BLaER1 treated with 17β-estradiol and CSF1 and Interleukin-3, amounts not matched to agents 10 nM and 100 nM (cell line): ENCODE measurements around the gene PCDHGB4.
"Not testable (repeated sequence)": the region's sequence is repeated elsewhere in the genome, so short reads cannot be mapped to it uniquely, and the experiment has no call there.

Source experiments
- H3K27ac ChIP-seq, 11 experiments: shearing (Covaris generic); formaldehyde crosslinking; 2 replicates each; pipeline ENCODE4 v1.8.1; 2022
- H3K27me3 ChIP-seq, 11 experiments: shearing (Covaris generic); formaldehyde crosslinking; 2 replicates each; pipeline ENCODE4 v1.8.1; 2022
- H3K36me3 ChIP-seq, 11 experiments: shearing (Covaris generic); formaldehyde crosslinking; 2 replicates each; pipeline ENCODE4 v1.8.1; 2022
- H3K4me1 ChIP-seq, 10 experiments: shearing (Covaris generic); formaldehyde crosslinking; 2 replicates each; pipeline ENCODE4 v1.8.1; 2022
- H3K4me2 ChIP-seq, 11 experiments: shearing (Covaris generic); formaldehyde crosslinking; 2 replicates each; pipeline ENCODE4 v1.8.1; 2022
- H3K4me3 ChIP-seq, 10 experiments: shearing (Covaris generic); formaldehyde crosslinking; 2 replicates each; pipeline ENCODE4 v1.8.1; 2022
- H3K9ac ChIP-seq, 11 experiments: shearing (Covaris generic); formaldehyde crosslinking; 2 replicates each; pipeline ENCODE4 v1.8.1; 2022
- H3K9me3 ChIP-seq, 11 experiments: shearing (Covaris generic); formaldehyde crosslinking; replicated peaks in 1 of 11; 2 replicates each; pipeline ENCODE4 v1.8.1; 2022
- H4K20me1 ChIP-seq, 11 experiments: shearing (Covaris generic); formaldehyde crosslinking; 2 replicates each; pipeline ENCODE4 v1.8.1; 2022
- Cebpa-rat ChIP-seq, 11 experiments: shearing (Covaris generic); IDR thresholded peaks; 2 replicates each; pipeline ENCODE4 v1.8.1; 2022

Gene PCDHGB4

DNA sequence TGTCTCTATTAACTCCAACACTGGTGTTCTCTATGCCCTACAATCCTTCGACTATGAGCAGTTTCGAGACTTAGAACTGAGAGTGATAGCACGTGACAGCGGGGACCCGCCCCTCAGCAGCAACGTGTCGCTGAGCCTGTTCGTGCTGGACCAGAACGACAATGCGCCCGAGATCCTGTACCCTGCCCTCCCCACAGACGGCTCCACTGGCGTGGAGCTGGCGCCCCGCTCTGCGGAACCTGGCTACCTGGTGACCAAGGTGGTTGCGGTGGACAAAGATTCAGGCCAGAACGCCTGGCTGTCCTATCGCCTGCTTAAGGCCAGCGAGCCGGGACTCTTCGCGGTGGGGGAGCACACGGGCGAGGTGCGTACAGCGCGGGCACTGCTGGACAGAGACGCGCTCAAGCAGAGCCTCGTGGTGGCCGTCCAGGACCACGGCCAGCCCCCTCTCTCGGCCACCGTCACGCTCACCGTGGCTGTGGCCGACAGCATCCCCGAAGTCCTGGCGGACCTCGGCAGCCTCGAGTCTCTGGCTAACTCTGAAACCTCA is 35.3 kb downstream of the PCDHGB4 start:
- peaks cover 8 to 39% (median 29%) of the 10 kb centered on the region in 11 experiments; a peak in 20 of 22 replicates for H3K27me3 ChIP-seq
- H3K4me1 ChIP-seq, result no peaks in the 10 kb centered on the region
- no peaks in the 10 kb centered on the region for H4K20me1 ChIP-seq
- TF ChIP-seq Cebpa-rat (IDR thresholded peaks at IDR 0.05), result no peak
- H3K4me3 ChIP-seq, result no peak overlapping the region
- peaks cover 64 to 89% (median 71%) of the 10 kb centered on the region in 11 experiments for H3K9me3 ChIP-seq
- no peak overlapping the region for H3K9ac ChIP-seq
- H3K4me2 ChIP-seq, result no peak overlapping the region
- H3K36me3 ChIP-seq, result peaks cover 9 to 68% (median 44%) of the 10 kb centered on the region in 11 experiments; a peak in 17 of 22 replicates
- H3K27ac ChIP-seq, result no peak overlapping the region

DNA sequence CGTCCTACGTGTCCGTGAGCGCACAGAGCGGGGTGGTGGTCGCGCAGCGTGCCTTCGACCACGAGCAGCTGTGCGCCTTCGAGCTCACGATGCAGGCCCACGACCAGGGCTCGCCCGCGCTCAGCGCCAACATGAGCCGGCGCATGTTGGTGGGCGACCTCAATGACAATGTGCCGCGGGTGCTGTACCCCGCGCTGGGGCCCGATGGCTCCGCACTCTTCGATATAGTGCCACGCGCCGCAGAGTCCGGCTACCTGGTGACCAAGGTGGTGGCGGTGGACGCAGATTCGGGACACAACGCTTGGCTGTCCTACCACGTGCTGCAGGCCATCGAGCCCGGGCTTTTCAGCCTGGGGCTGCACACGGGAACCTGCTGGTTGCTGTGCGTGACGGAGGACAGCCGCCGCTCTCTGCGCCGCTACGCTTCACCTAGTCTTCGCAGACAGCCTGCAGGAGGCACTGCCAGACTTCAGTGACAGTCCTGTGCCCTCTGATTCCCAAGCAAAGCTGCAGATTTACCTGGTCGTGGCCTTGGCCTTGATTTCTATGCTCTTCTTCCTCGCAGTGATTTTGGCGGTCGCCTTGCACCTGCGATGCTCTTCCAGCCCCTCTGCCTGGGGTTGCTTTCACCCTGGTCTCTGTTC is 40.4 kb downstream of the PCDHGB4 start:
- H3K27ac ChIP-seq, result no peak overlapping the region
- no peak overlapping the region for H3K4me3 ChIP-seq
- peaks cover 42 to 64% (median 50%) of the 10 kb centered on the region in 11 experiments for H3K9me3 ChIP-seq
- no peak overlapping the region for H3K4me2 ChIP-seq
- H3K27me3 ChIP-seq, result peaks cover 0 to 3% (median 0%) of the 10 kb centered on the region in 11 experiments; a peak in 1 of 22 replicates
- H3K4me1 ChIP-seq, result peaks cover 0 to 5% (median 2%) of the 10 kb centered on the region in 10 experiments; a peak in 3 of 20 replicates
- H3K9ac ChIP-seq, result no peak overlapping the region
- H3K36me3 ChIP-seq, result peaks cover 9 to 44% (median 28%) of the 10 kb centered on the region in 11 experiments; a peak in 18 of 22 replicates
- TF ChIP-seq Cebpa-rat (IDR thresholded peaks at IDR 0.05), result no peak
- no peaks in the 10 kb centered on the region for H4K20me1 ChIP-seq

DNA sequence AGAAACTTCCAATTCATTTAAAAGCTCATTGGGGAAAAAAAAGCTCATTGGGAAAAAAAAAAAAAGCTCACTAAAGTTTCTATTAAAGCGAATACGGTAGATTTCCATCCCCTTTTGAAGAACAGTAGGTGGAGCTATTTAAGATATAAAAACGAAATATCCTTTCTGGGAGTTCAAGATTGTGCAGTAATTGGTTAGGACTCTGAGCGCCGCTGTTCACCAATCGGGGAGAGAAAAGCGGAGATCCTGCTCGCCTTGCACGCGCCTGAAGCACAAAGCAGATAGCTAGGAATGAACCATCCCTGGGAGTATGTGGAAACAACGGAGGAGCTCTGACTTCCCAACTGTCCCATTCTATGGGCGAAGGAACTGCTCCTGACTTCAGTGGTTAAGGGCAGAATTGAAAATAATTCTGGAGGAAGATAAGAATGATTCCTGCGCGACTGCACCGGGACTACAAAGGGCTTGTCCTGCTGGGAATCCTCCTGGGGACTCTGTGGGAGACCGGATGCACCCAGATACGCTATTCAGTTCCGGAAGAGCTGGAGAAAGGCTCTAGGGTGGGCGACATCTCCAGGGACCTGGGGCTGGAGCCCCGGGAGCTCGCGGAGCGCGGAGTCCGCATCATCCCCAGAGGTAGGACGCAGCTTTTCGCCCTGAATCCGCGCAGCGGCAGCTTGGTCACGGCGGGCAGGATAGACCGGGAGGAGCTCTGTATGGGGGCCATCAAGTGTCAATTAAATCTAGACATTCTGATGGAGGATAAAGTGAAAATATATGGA is 43.0 kb downstream of the PCDHGB4 start, which contains the start of gene PCDHGA12:
Gene PCDHGA12, plus strand, starts transcription at position 176 of the 782 bp plus-strand sequence. Its CDS starts 253 bp downstream, at position 429.
- TF ChIP-seq Cebpa-rat (IDR thresholded peaks at IDR 0.05), result no peak
- peak within 1 kb of the TSS; percentile 59 to 77 (median 68) for H3K4me3 ChIP-seq
- peak within 1 kb of the TSS in 10 of 11 experiments; percentile 37 to 85 (median 76); a peak in 20 of 22 replicates for H3K27ac ChIP-seq
- H3K4me2 ChIP-seq, result peak within 1 kb of the TSS; percentile 69 to 89 (median 82)
- no peaks in the 10 kb centered on the region for H4K20me1 ChIP-seq
- peak within 1 kb of the TSS; percentile 62 to 84 (median 77) for H3K9ac ChIP-seq
- peaks cover 59 to 78% (median 65%) of the 10 kb centered on the region in 11 experiments for H3K9me3 ChIP-seq
- peaks cover 13 to 48% (median 29%) of the 10 kb centered on the region in 11 experiments; a peak in 18 of 22 replicates for H3K36me3 ChIP-seq
- H3K4me1 ChIP-seq, result peaks cover 0 to 11% (median 2%) of the 10 kb centered on the region in 10 experiments; a peak in 3 of 20 replicates
- H3K27me3 ChIP-seq, result no peaks in the 10 kb centered on the region

DNA sequence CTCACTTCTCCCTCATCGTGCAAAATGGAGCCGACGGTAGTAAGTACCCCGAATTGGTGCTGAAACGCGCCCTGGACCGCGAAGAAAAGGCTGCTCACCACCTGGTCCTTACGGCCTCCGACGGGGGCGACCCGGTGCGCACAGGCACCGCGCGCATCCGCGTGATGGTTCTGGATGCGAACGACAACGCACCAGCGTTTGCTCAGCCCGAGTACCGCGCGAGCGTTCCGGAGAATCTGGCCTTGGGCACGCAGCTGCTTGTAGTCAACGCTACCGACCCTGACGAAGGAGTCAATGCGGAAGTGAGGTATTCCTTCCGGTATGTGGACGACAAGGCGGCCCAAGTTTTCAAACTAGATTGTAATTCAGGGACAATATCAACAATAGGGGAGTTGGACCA is 43.8 kb downstream of the PCDHGB4 start:
- Histone ChIP-seq H3K9me3 (peaks cover 63 to 78% (median 68%) of the 10 kb centered on the region in 11 experiments), H3K4me1 (peaks cover 0 to 11% (median 2%) of the 10 kb centered on the region in 10 experiments; a peak in 3 of 20 replicates), H3K27ac (peak overlapping the region in 10 of 11 experiments; percentile 37 to 85 (median 76); a peak in 20 of 22 replicates), H3K9ac (peak overlapping the region; percentile 62 to 84 (median 77)), H3K36me3 (peaks cover 13 to 45% (median 23%) of the 10 kb centered on the region in 11 experiments; a peak in 18 of 22 replicates), H3K4me3 (peak overlapping the region; percentile 59 to 77 (median 68)), H3K27me3 (no peaks in the 10 kb centered on the region), H3K4me2 (peak overlapping the region; percentile 69 to 89 (median 82)), H4K20me1 (no peaks in the 10 kb centered on the region)
- TF ChIP-seq Cebpa-rat (IDR thresholded peaks at IDR 0.05), result no peak

DNA sequence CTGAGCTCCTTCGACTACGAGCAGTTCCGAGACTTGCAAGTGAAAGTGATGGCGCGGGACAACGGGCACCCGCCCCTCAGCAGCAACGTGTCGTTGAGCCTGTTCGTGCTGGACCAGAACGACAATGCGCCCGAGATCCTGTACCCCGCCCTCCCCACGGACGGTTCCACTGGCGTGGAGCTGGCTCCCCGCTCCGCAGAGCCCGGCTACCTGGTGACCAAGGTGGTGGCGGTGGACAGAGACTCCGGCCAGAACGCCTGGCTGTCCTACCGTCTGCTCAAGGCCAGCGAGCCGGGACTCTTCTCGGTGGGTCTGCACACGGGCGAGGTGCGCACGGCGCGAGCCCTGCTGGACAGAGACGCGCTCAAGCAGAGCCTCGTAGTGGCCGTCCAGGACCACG is 44.8 kb downstream of the PCDHGB4 start:
- H3K27me3 ChIP-seq, H3K4me2 ChIP-seq, H3K27ac ChIP-seq, H3K9ac ChIP-seq, H4K20me1 ChIP-seq: not testable (repeated sequence)
- Histone ChIP-seq H3K36me3 (peaks cover 9 to 35% (median 16%) of the 10 kb centered on the region in 11 experiments; a peak in 18 of 22 replicates), H3K4me1 (peaks cover 0 to 11% (median 2%) of the 10 kb centered on the region in 10 experiments; a peak in 3 of 20 replicates), H3K4me3 (peak overlapping the region in 7 of 10 experiments; percentile 7 to 77 (median 68); a peak in 11 of 20 replicates), H3K9me3 (peaks cover 53 to 78% (median 72%) of the 10 kb centered on the region in 11 experiments)

DNA sequence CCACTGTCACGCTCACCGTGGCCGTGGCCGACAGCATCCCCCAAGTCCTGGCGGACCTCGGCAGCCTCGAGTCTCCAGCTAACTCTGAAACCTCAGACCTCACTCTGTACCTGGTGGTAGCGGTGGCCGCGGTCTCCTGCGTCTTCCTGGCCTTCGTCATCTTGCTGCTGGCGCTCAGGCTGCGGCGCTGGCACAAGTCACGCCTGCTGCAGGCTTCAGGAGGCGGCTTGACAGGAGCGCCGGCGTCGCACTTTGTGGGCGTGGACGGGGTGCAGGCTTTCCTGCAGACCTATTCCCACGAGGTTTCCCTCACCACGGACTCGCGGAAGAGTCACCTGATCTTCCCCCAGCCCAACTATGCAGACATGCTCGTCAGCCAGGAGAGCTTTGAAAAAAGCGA is 45.2 kb downstream of the PCDHGB4 start:
- peaks cover 5 to 31% (median 13%) of the 10 kb centered on the region in 11 experiments; a peak in 18 of 22 replicates for H3K36me3 ChIP-seq
- peaks cover 52 to 78% (median 72%) of the 10 kb centered on the region in 11 experiments for H3K9me3 ChIP-seq
- peaks cover 0 to 11% (median 2%) of the 10 kb centered on the region in 10 experiments; a peak in 3 of 20 replicates for H3K4me1 ChIP-seq
- H3K4me3 ChIP-seq, result peak overlapping the region in 3 of 10 experiments; percentile 14 to 33 (median 24); a peak in 3 of 20 replicates
- peak overlapping the region in 2 of 11 experiments; percentile 1 to 24; a peak in 2 of 22 replicates for H3K4me2 ChIP-seq
- H3K27me3 ChIP-seq, H3K9ac ChIP-seq, H3K27ac ChIP-seq, H4K20me1 ChIP-seq: not testable (repeated sequence)

DNA sequence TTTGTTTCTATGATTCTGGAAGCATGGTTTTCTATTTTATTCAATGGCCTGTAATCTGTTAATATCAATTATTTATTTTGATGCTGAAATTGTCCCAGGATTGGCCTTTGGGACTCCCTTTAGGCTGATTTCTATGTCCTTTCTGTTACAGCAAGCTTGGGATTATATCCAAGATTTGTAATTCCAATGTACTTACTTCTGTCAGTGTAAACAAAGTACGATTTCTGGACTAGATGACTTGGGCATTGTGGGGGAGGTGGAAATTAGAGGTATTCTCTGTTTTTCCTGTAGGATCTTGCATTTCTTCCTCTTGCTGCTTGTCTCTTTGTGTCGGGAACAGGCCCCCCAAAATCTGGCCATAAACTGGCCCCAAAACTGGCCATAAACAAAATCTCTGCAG is 46.5 kb downstream of the PCDHGB4 start:
- Histone ChIP-seq H3K4me2 (peak overlapping the region in 1 of 11 experiments; percentile 7; a peak in 1 of 22 replicates), H3K27ac (no peak overlapping the region), H3K4me3 (peak overlapping the region in 1 of 10 experiments; percentile 19; a peak in 2 of 20 replicates), H3K36me3 (peaks cover 0 to 24% (median 13%) of the 10 kb centered on the region in 11 experiments; a peak in 10 of 22 replicates), H3K9me3 (peaks cover 46 to 78% (median 67%) of the 10 kb centered on the region in 11 experiments), H3K27me3 (no peaks in the 10 kb centered on the region), H3K4me1 (peaks cover 0 to 11% (median 2%) of the 10 kb centered on the region in 10 experiments; a peak in 3 of 20 replicates), H4K20me1 (no peaks in the 10 kb centered on the region), H3K9ac (no peak overlapping the region)
- TF ChIP-seq Cebpa-rat (IDR thresholded peaks at IDR 0.05), result no peak

DNA sequence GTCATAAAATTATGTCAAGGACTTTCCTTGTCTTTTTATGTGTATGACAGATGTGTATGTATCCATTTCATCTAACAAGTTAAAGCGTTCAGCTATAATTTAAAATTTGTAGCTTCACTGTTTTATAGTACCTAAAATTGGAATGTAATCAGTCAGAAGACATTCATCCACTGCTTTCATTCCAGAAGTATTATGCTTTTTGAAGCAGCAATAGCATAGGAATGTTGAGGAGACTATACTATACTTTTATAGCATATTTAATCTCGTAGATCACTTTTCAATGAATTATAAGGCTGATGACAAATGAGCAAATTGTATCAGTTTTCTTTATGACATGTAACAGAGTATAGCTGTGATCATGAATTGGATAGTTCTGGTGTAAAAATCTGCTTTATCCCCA is 49.7 kb downstream of the PCDHGB4 start:
- peaks cover 60 to 94% (median 82%) of the 10 kb centered on the region in 11 experiments for H3K9me3 ChIP-seq
- no peak overlapping the region for H3K4me3 ChIP-seq

More for the DNA sequence above, 49.7 kb downstream of the PCDHGB4 start:
- TF ChIP-seq Cebpa-rat (IDR thresholded peaks at IDR 0.05), result no peak
- Histone ChIP-seq H3K36me3 (peaks cover 0 to 40% (median 29%) of the 10 kb centered on the region in 11 experiments; a peak in 18 of 22 replicates), H4K20me1 (no peaks in the 10 kb centered on the region), H3K27me3 (no peaks in the 10 kb centered on the region), H3K9ac (no peak overlapping the region), H3K4me2 (no peak overlapping the region), H3K27ac (no peak overlapping the region), H3K4me1 (peaks cover 0 to 15% (median 0%) of the 10 kb centered on the region in 10 experiments; a peak in 4 of 20 replicates)
